ENCODE measurements around the gene PCDHGB3. TPM values are rescaled to one million over a fixed set of nuclear protein-coding genes. Genes with fewer than 3 reads are reported as not detected.

PCDHGB3 gene
- total and polyA plus RNA-seq, 9 of the 15 experiments (the other 6 are each of a cell fraction or from before 2014, with no cell fraction given) = 0.05 to 0.19 (median 0.11) TPM; not detected in 2

GRCh38 chr5:141343953-141344463 lies 26.0 kb upstream of the PCDHGB3 start (continued):
- peak; percentile 88; the same call in 1 of the 2 replicates for TF ChIP-seq MBD1 (CRISPR knock-in tag; IDR thresholded peaks at IDR 0.05)
- TF ChIP-seq CXXC5 (CRISPR knock-in tag; IDR thresholded peaks at IDR 0.05) = 0 out of 2 replicates have a peak, but pooled peaks have one; percentile 29
- TF ChIP-seq HSF4 (CRISPR knock-in tag; IDR thresholded peaks at IDR 0.05; ENCODE audit: borderline replicate concordance) = no peak
- no peak for TF ChIP-seq HOXB6 (CRISPR knock-in tag; IDR thresholded peaks at IDR 0.05; ENCODE audit: borderline replicate concordance)

DNA sequence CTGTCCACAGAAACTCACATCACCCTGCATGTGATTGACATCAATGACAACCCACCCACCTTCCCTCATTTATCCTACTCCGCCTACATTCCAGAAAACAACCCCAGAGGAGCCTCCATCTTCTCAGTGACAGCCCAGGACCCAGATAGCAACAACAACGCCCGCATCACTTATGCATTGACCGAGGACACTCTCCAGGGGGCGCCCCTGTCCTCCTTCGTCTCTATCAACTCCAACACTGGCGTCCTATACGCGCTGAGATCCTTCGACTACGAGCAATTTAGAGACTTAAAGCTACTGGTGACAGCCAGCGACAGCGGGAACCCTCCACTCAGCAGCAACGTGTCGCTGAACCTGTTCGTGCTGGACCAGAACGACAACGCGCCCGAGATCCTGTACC lies 24.7 kb upstream of the PCDHGB3 start:
- intact Hi-C loops (cut with micrococcal nuclease) (no loop called here), in situ Hi-C loops (cut with MboI) (no loop called here)
- no TSS peak for BruUV-seq (replicated peaks)
- no peaks in the 10 kb centered on the region for H3K9me3 ChIP-seq (replicated peaks; ENCODE audit: control insufficient read depth, insufficient read depth, low read depth, low read length)
- WGBS (ENCODE audit: insufficient coverage, low coverage, missing lambda C conversion rate) = 31% methylated on average over 11 of the region's 20 CpGs
- H3K4me3 ChIP-seq = no peak overlapping the region
- H3K4me1 ChIP-seq (replicated peaks in 1 of 2; ENCODE audit: control insufficient read depth in 2 of 2, insufficient read depth in 2 of 2, low read length in 2 of 2) = peaks cover 0 to 4% of the 10 kb centered on the region in 2 experiments; a peak in 2 of 5 replicates
- TF ChIP-seq NR1H2 (CRISPR knock-in tag; IDR thresholded peaks at IDR 0.05) = no peak
- TF ChIP-seq HOXB6 (CRISPR knock-in tag; IDR thresholded peaks at IDR 0.05; ENCODE audit: borderline replicate concordance) = no peak
- TF ChIP-seq GTF2E2 (tag; IDR thresholded peaks at IDR 0.05) = no peak
- no peak for TF ChIP-seq SMARCE1 (IDR thresholded peaks at IDR 0.05)
- no peak for TF ChIP-seq BHLHE40 (IDR thresholded peaks at IDR 0.05; ENCODE audit: low read length)
- TF ChIP-seq MECOM (CRISPR knock-in tag; IDR thresholded peaks at IDR 0.05) = no peak
- TF ChIP-seq KDM2B (CRISPR knock-in tag; IDR thresholded peaks at IDR 0.05) = no peak
- no peak for TF ChIP-seq XRCC4 (IDR thresholded peaks at IDR 0.05; ENCODE audit: extremely low read depth, insufficient read depth, insufficient read length)
- no peak for TF ChIP-seq ZNF75A (CRISPR knock-in tag; IDR thresholded peaks at IDR 0.05)
- TF ChIP-seq SMARCC2 (IDR thresholded peaks at IDR 0.05; ENCODE audit: low read depth) = no peak
- TF ChIP-seq DLX4 (CRISPR knock-in tag; IDR thresholded peaks at IDR 0.05) = no peak
- no peak for TF ChIP-seq SMC3 (conservative IDR thresholded peaks at IDR 0.05; ENCODE audit: insufficient read depth, low read depth, low read length)
- TF ChIP-seq, protein P1, sequence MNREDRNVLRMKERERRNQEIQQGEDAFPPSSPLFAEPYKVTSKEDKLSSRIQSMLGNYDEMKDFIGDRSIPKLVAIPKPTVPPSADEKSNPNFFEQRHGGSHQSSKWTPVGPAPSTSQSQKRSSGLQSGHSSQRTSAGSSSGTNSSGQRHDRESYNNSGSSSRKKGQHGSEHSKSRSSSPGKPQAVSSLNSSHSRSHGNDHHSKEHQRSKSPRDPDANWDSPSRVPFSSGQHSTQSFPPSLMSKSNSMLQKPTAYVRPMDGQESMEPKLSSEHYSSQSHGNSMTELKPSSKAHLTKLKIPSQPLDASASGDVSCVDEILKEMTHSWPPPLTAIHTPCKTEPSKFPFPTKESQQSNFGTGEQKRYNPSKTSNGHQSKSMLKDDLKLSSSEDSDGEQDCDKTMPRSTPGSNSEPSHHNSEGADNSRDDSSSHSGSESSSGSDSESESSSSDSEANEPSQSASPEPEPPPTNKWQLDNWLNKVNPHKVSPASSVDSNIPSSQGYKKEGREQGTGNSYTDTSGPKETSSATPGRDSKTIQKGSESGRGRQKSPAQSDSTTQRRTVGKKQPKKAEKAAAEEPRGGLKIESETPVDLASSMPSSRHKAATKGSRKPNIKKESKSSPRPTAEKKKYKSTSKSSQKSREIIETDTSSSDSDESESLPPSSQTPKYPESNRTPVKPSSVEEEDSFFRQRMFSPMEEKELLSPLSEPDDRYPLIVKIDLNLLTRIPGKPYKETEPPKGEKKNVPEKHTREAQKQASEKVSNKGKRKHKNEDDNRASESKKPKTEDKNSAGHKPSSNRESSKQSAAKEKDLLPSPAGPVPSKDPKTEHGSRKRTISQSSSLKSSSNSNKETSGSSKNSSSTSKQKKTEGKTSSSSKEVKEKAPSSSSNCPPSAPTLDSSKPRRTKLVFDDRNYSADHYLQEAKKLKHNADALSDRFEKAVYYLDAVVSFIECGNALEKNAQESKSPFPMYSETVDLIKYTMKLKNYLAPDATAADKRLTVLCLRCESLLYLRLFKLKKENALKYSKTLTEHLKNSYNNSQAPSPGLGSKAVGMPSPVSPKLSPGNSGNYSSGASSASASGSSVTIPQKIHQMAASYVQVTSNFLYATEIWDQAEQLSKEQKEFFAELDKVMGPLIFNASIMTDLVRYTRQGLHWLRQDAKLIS (CRISPR knock-in tag; IDR thresholded peaks at IDR 0.05) = no peak
- DNase-seq (ENCODE audit: extremely low read depth in 1 of 4, low spot score in 3 of 4) = no peak
- no peak for ATAC-seq
- H3K9ac ChIP-seq (ENCODE audit: insufficient read depth in 1 of 2, low read depth in 2 of 2, low read length in 2 of 2) = no peak overlapping the region
- CTCF ChIA-PET (ENCODE audit: low intra/inter-chr PET ratio) = interaction anchor here (2.0 kb wide), 1 partner anchor 180 kb away, joined by 4 read pairs; no protein-coding TSS in a partner anchor
- no peak overlapping the region for H3K27ac ChIP-seq (ENCODE audit: extremely low read depth, low read depth, low read length)
- H3K36me3 ChIP-seq (ENCODE audit: control insufficient read depth, insufficient read depth, low read length) = no peaks in the 10 kb centered on the region
- POLR2A ChIA-PET = no interaction called here
- H3K4me2 ChIP-seq (ENCODE audit: insufficient read depth, low read length) = no peak overlapping the region
- peaks cover 1 to 8% of the 10 kb centered on the region in 2 experiments; a peak in 4 of 5 replicates for H3K27me3 ChIP-seq (ENCODE audit: control insufficient read depth in 2 of 2, insufficient read depth in 2 of 2, low read length in 2 of 2)
- no peak for FAIRE-seq
- H3K79me2 ChIP-seq (ENCODE audit: control insufficient read depth, insufficient read depth, low read length) = no peaks in the 10 kb centered on the region
- no peaks in the 10 kb centered on the region for H4K20me1 ChIP-seq (replicated peaks; ENCODE audit: control insufficient read depth, insufficient read depth, low read length)
- H3K9me1 ChIP-seq (ENCODE audit: control insufficient read depth, insufficient read depth, low read length) = no peaks in the 10 kb centered on the region
- H2AFZ ChIP-seq (ENCODE audit: low read depth, low read length) = no peak overlapping the region

Measured in K562 (cell line).